Ascending aorta (tissue), 2 donors: Measurements from ENCODE around the gene SLC38A11. TPM values are rescaled to one million over a fixed set of nuclear protein-coding genes. Genes with fewer than 3 reads are reported as not detected.

Source experiments
- DNase-seq, 2 donors: peaks; one replicate each; pipeline ENCODE4 v3.0.0-alpha.2; 2019; ENCODE audit warnings: low spot score in 2 of 2
- H3K27ac ChIP-seq, 2 donors: fragments of 200-600 bp; sonication (generic); one replicate each; pipeline ENCODE4 v1.5.1; 2016 to 2017; ENCODE audit warnings: mild to moderate bottlenecking in 1 of 2
- H3K27me3 ChIP-seq: fragments of 200-600 bp; sonication (generic); one replicate; pipeline ENCODE4 v1.5.1; 2017
- H3K36me3 ChIP-seq, 2 donors: fragments of 200-600 bp; sonication (generic); one replicate each; pipeline ENCODE4 v1.5.1; 2016
- H3K4me1 ChIP-seq, 2 donors: fragments of 200-600 bp; sonication (generic); one replicate each; pipeline ENCODE4 v1.5.1; 2016 to 2017; ENCODE audit warnings: mild to moderate bottlenecking in 1 of 2
- H3K4me3 ChIP-seq, 2 donors: fragments of 200-600 bp; sonication (generic); one replicate each; pipeline ENCODE4 v1.5.1; 2016 to 2017; ENCODE audit warnings: mild to moderate bottlenecking in 1 of 2
- H3K9me3 ChIP-seq, 2 donors: fragments of 200-600 bp; sonication (generic); one replicate each; pipeline ENCODE4 v1.5.1; 2016
- CTCF ChIP-seq, 3 experiments: fragments of 200-600 bp in 2 of 3; fragments of 450-650 bp in 1 of 3; sonication (generic) in 2 of 3; IDR thresholded peaks; one replicate each; pipeline ENCODE4 v1.5.1; 2016 to 2019; ENCODE audit warnings: antibody characterized with exemption in 3 of 3, mild to moderate bottlenecking in 1 of 3, moderate library complexity in 1 of 3
- intact Hi-C: fragments of 100-400 bp; cut with DNase I; formaldehyde crosslinking; loops from one replicate; pipeline ENCODE4 v1.15.1; 2023
- total RNA-seq: library from RNA; depleted of rRNA; stranded (reverse); fragments of >200 nt; gene quantifications from one replicate; pipeline ENCODE4 v1.1.0, GENCODE V29; 2016

Gene SLC38A11
- total RNA-seq, 1 donor from 2014 or later: not detected

- no peak for DNase-seq
These were observed 57.7 kb downstream of the SLC38A11 start for GRCh38 chr2:164897469-164898260.

GRCh38 chr2:164896634-164897355, 58.5 kb downstream of the SLC38A11 start:
- no peak for DNase-seq
- intact Hi-C loops: no loop called here
- no peaks in the 10 kb centered on the region for H3K36me3 ChIP-seq
- H3K27ac ChIP-seq: no peak overlapping the region
- no peaks in the 10 kb centered on the region for H3K9me3 ChIP-seq
- no peak overlapping the region for H3K4me3 ChIP-seq
- no peaks in the 10 kb centered on the region for H3K27me3 ChIP-seq
- H3K4me1 ChIP-seq: no peaks in the 10 kb centered on the region
- no peak for TF ChIP-seq CTCF (IDR thresholded peaks at IDR 0.05)

More at GRCh38 chr2:164897469-164898260, 57.7 kb downstream of the SLC38A11 start:
- Histone ChIP-seq H3K36me3 (no peaks in the 10 kb centered on the region), H3K27me3 (no peaks in the 10 kb centered on the region), H3K4me1 (no peaks in the 10 kb centered on the region), H3K4me3 (no peak overlapping the region), H3K9me3 (no peaks in the 10 kb centered on the region), H3K27ac (no peak overlapping the region)
- intact Hi-C loops: no loop called here
- TF ChIP-seq CTCF (IDR thresholded peaks at IDR 0.05): no peak

- H3K27ac ChIP-seq: no peak overlapping the region
- intact Hi-C loops: no loop called here
- no peak for DNase-seq
- no peak overlapping the region for H3K4me3 ChIP-seq
- TF ChIP-seq CTCF (IDR thresholded peaks at IDR 0.05): no peak
- H3K4me1 ChIP-seq: no peaks in the 10 kb centered on the region
- H3K27me3 ChIP-seq: no peaks in the 10 kb centered on the region
- H3K9me3 ChIP-seq: no peaks in the 10 kb centered on the region
- H3K36me3 ChIP-seq: no peaks in the 10 kb centered on the region
These were observed 59.1 kb downstream of the SLC38A11 start for GRCh38 chr2:164896226-164896625.

GRCh38 chr2:164891460-164891859, 63.9 kb downstream of the SLC38A11 start:
- TF ChIP-seq CTCF (IDR thresholded peaks at IDR 0.05): no peak
- Histone ChIP-seq H3K27me3 (no peaks in the 10 kb centered on the region), H3K4me3 (no peak overlapping the region), H3K36me3 (no peaks in the 10 kb centered on the region), H3K4me1 (no peaks in the 10 kb centered on the region), H3K9me3 (no peaks in the 10 kb centered on the region), H3K27ac (no peak overlapping the region)
- DNase-seq: no peak
- intact Hi-C loops: no loop called here

- Histone ChIP-seq H3K27me3 (no peaks in the 10 kb centered on the region), H3K27ac (no peak overlapping the region), H3K4me3 (no peak overlapping the region), H3K36me3 (no peaks in the 10 kb centered on the region), H3K4me1 (no peaks in the 10 kb centered on the region), H3K9me3 (no peaks in the 10 kb centered on the region)
- no peak for TF ChIP-seq CTCF (IDR thresholded peaks at IDR 0.05)
- DNase-seq: no peak
- intact Hi-C loops: no loop called here
These were observed 64.8 kb downstream of the SLC38A11 start for GRCh38 chr2:164890544-164890943.
